ENCODE measurements around the gene TSPAN18.

Gene TSPAN18

GRCh38 chr11:44860346-44860745 is 133.6 kb downstream of the TSPAN18 start:
- no peak for TF ChIP-seq CTCF (IDR thresholded peaks at IDR 0.05; ENCODE audit: low read depth, low read length, missing control alignments)
- in situ Hi-C loops (cut with HindIII; ENCODE audit: low pct_ligation_motif_present, low sequenced_read_pairs): no loop called here
- H3K27me3 ChIP-seq (replicated peaks): peaks cover 51% of the 10 kb centered on the region

GRCh38 chr11:44861849-44862557 is 135.2 kb downstream of the TSPAN18 start:
- peak; percentile 99 for DNase-seq
- peaks cover 63% of the 10 kb centered on the region for H3K27me3 ChIP-seq (replicated peaks)
- no peaks in the 10 kb centered on the region for H3K36me3 ChIP-seq (replicated peaks)

More at GRCh38 chr11:44860346-44860745, 133.6 kb downstream of the TSPAN18 start:
- Histone ChIP-seq H3K36me3 (replicated peaks) (no peaks in the 10 kb centered on the region), H3K27ac (no peak overlapping the region), H3K4me3 (ENCODE audit: low read depth, low read length) (no peak overlapping the region)
- no peak for DNase-seq

GRCh38 chr11:44862558-44863101 is 135.9 kb downstream of the TSPAN18 start:
- peaks cover 59% of the 10 kb centered on the region for H3K27me3 ChIP-seq (replicated peaks)
- in situ Hi-C loops (cut with HindIII; ENCODE audit: low pct_ligation_motif_present, low sequenced_read_pairs): no loop called here
- no peak overlapping the region for H3K4me3 ChIP-seq (ENCODE audit: low read depth, low read length)
- DNase-seq: no peak
- H3K36me3 ChIP-seq (replicated peaks): no peaks in the 10 kb centered on the region
- no peak for TF ChIP-seq CTCF (IDR thresholded peaks at IDR 0.05; ENCODE audit: low read depth, low read length, missing control alignments)
- peak overlapping the region; percentile 38 for H3K27ac ChIP-seq

More at GRCh38 chr11:44861849-44862557, 135.2 kb downstream of the TSPAN18 start:
- H3K27ac ChIP-seq: peak overlapping the region; percentile 38
- in situ Hi-C loops (cut with HindIII; ENCODE audit: low pct_ligation_motif_present, low sequenced_read_pairs): no loop called here
- TF ChIP-seq CTCF (IDR thresholded peaks at IDR 0.05; ENCODE audit: low read depth, low read length, missing control alignments): no peak
- H3K4me3 ChIP-seq (ENCODE audit: low read depth, low read length): no peak overlapping the region

GRCh38 chr11:44863231-44863630 is 136.5 kb downstream of the TSPAN18 start:
- peaks cover 59% of the 10 kb centered on the region for H3K27me3 ChIP-seq (replicated peaks)
- in situ Hi-C loops (cut with HindIII; ENCODE audit: low pct_ligation_motif_present, low sequenced_read_pairs): no loop called here
- H3K36me3 ChIP-seq (replicated peaks): no peaks in the 10 kb centered on the region
- TF ChIP-seq CTCF (IDR thresholded peaks at IDR 0.05; ENCODE audit: low read depth, low read length, missing control alignments): no peak
- no peak overlapping the region for H3K27ac ChIP-seq
- no peak for DNase-seq
- no peak overlapping the region for H3K4me3 ChIP-seq (ENCODE audit: low read depth, low read length)

- Histone ChIP-seq H3K27me3 (replicated peaks) (peaks cover 58% of the 10 kb centered on the region), H3K4me3 (ENCODE audit: low read depth, low read length) (no peak overlapping the region), H3K36me3 (replicated peaks) (no peaks in the 10 kb centered on the region), H3K27ac (no peak overlapping the region)
- no peak for DNase-seq
- in situ Hi-C loops (cut with HindIII; ENCODE audit: low pct_ligation_motif_present, low sequenced_read_pairs): no loop called here
- TF ChIP-seq CTCF (IDR thresholded peaks at IDR 0.05; ENCODE audit: low read depth, low read length, missing control alignments): no peak
Observed at GRCh38 chr11:44865866-44866272, 139.1 kb downstream of the TSPAN18 start.

All from brain microvascular endothelial cell (primary cell).